A549 (cell line): ENCODE measurements around the gene CDX1. TPM values are rescaled to one million over a fixed set of nuclear protein-coding genes. Genes with fewer than 3 reads are reported as not detected.

Source experiments
- ATAC-seq, 2 experiments: fragments of 200-7000 bp in 1 of 2; fragments of >200 bp in 1 of 2; cut with Nextera tagmentation in 1 of 2; cut with Tn5 transposase in 1 of 2; 3 replicates each; pipeline versions ENCODE4 v1.8.0 to v1.9.1; 2018 to 2020; ENCODE audit warnings: mild to moderate bottlenecking in 1 of 2, moderate library complexity in 1 of 2
- CTCF ChIA-PET: fragments of 300-600 bp; sonication (Branson Sonifier 250); formaldehyde crosslinking; extraction: SDS; loops from one replicate; lab custom pipeline; 2021; ENCODE audit warnings: antibody characterized with exemption, inconsistent platforms; lab: Yijun Ruan, JAX
- POLR2A ChIA-PET: fragments of 350-600 bp; formaldehyde crosslinking; extraction: SDS; loops from one replicate; lab custom pipeline; 2021; ENCODE audit warnings: antibody characterized with exemption, inconsistent platforms; lab: Yijun Ruan, JAX
- DNase-seq, 2 experiments: peaks; one replicate each; pipeline versions ENCODE4 v3.0.0 to v3.0.0-alpha.2; 2011 to 2016; ENCODE audit warnings: low read depth in 1 of 2, low spot score in 1 of 2
- FAIRE-seq: peaks from 2 replicates; lab custom pipeline; 2011; peaks lifted over from hg19 to GRCh38; lab: Jason Lieb, UNC
- H3K27ac ChIP-seq, 2 experiments: fragments of >200 bp; sonication (Bioruptor Twin); formaldehyde crosslinking; 3 replicates each; pipeline ENCODE4 v1.5.1; 2016 to 2017
- H3K4me1 ChIP-seq: fragments of >200 bp; sonication (Bioruptor Twin); formaldehyde crosslinking; 3 replicates; pipeline ENCODE4 v1.6.1; 2016
- H3K4me2 ChIP-seq: fragments of >200 bp; sonication (Bioruptor Twin); formaldehyde crosslinking; 3 replicates; pipeline ENCODE4 v1.6.1; 2016
- H3K4me3 ChIP-seq: fragments of >200 bp; sonication (Bioruptor Twin); formaldehyde crosslinking; 3 replicates; pipeline ENCODE4 v1.5.1; 2016
- H3K9me3 ChIP-seq: fragments of >200 bp; sonication (Bioruptor Twin); formaldehyde crosslinking; 3 replicates; pipeline ENCODE4 v1.6.1; 2016
- BHLHE40 ChIP-seq: IDR thresholded peaks from 2 replicates; pipeline ENCODE4 v1.6.1; 2012; ENCODE audit warnings: low read depth, low read length, inconsistent platforms
- CEBPB ChIP-seq, 2 experiments: fragments of >200 bp in 1 of 2; sonication (Bioruptor Twin) in 1 of 2; formaldehyde crosslinking in 1 of 2; IDR thresholded peaks; 2 replicates each; pipeline ENCODE4 v1.6.1; 2012 to 2016
- EHMT2 ChIP-seq: fragments of 200-600 bp; sonication (generic); IDR thresholded peaks from 2 replicates; pipeline ENCODE4 v1.6.1; 2016; ENCODE audit warnings: antibody characterized with exemption, low read depth, mild to moderate bottlenecking, moderate library complexity
- ESRRA ChIP-seq: fragments of 150-350 bp; IDR thresholded peaks from 2 replicates; pipeline ENCODE4 v1.6.1; 2014; ENCODE audit warnings: mild to moderate bottlenecking, low read length, borderline replicate concordance
- HDAC2 ChIP-seq: fragments of 200-600 bp; sonication (generic); IDR thresholded peaks from 2 replicates; pipeline ENCODE4 v1.6.1; 2016
- HEYL ChIP-seq: fragments of 250-450 bp; sonication (Bioruptor Pico); IDR thresholded peaks from 2 replicates; pipeline ENCODE4 v1.8.0; 2021; ENCODE audit warnings: mild to moderate bottlenecking, moderate library complexity
- HOXA7 ChIP-seq: fragments of 250-450 bp; sonication (Bioruptor Pico); IDR thresholded peaks from 2 replicates; pipeline ENCODE4 v1.5.0; 2020; ENCODE audit warnings: mild to moderate bottlenecking, moderate library complexity
- JUNB ChIP-seq: fragments of >200 bp; sonication (Bioruptor Twin); formaldehyde crosslinking; IDR thresholded peaks from 2 replicates; pipeline ENCODE4 v1.6.1; 2016
- KDM1A ChIP-seq: fragments of 200-600 bp; sonication (generic); IDR thresholded peaks from 2 replicates; pipeline ENCODE4 v1.6.1; 2016; ENCODE audit warnings: low read depth, mild to moderate bottlenecking
- MAZ ChIP-seq: fragments of 150-350 bp; IDR thresholded peaks from 2 replicates; pipeline ENCODE4 v1.6.1; 2014; ENCODE audit warnings: antibody characterized with exemption, low read depth, low read length, borderline replicate concordance
- MYC ChIP-seq: IDR thresholded peaks from 2 replicates; pipeline ENCODE4 v1.6.1; 2012; ENCODE audit warnings: mild to moderate bottlenecking, inconsistent platforms, low read length, improper control_type of control experiment, borderline replicate concordance
- NFE2L2 ChIP-seq: fragments of 150-350 bp; conservative IDR thresholded peaks from 2 replicates; pipeline ENCODE4 v1.6.1; 2014; ENCODE audit warnings: low read length
- NR3C1 ChIP-seq: fragments of >200 bp; sonication (Bioruptor Twin); formaldehyde crosslinking; IDR thresholded peaks from 3 replicates; pipeline ENCODE4 v1.6.1; 2017
- POLR2A ChIP-seq: IDR thresholded peaks from 2 replicates; pipeline ENCODE4 v1.6.1; 2012; ENCODE audit warnings: mild to moderate bottlenecking, low read length
- RNF2 ChIP-seq: fragments of 200-600 bp; sonication (generic); IDR thresholded peaks from 2 replicates; pipeline ENCODE4 v1.6.1; 2016; ENCODE audit warnings: low read depth, mild to moderate bottlenecking, antibody characterized with exemption, moderate library complexity, borderline replicate concordance
- SREBF2 ChIP-seq: fragments of 450-650 bp; IDR thresholded peaks from 2 replicates; pipeline ENCODE4 v1.6.1; 2014; ENCODE audit warnings: mild to moderate bottlenecking, moderate library complexity
- ZC3H11A ChIP-seq: fragments of 450-650 bp; IDR thresholded peaks from 2 replicates; pipeline ENCODE4 v1.6.1; 2014; ENCODE audit warnings: antibody characterized with exemption, mild to moderate bottlenecking
- WGBS: methylation state at CpG from one replicate; pipeline ENCODE4 v1.1.6; 2017; ENCODE audit errors: missing lambda C conversion rate; 5-methylcytosine and 5-hydroxymethylcytosine counted together
- polyA plus RNA-seq, 4 experiments: library from polyadenylated mRNA; depleted of rRNA in 3 of 4; stranded (reverse); fragments of >200 nt; fragmentation: RNase III in 1 of 4; extraction: RNeasy Plus Mini Kit Qiagen cat#74134 plus additional on column Dnase treatment in 1 of 4; gene quantifications; 2 replicates in 3 of 4; 3 replicates in 1 of 4; pipeline ENCODE4 v1.2.3, GENCODE V29; 2011 to 2017
- TF ChIP-seq, protein P1 (sequence below): IDR thresholded peaks from 2 replicates; pipeline ENCODE4 v1.6.1; 2012; ENCODE audit warnings: low read depth, borderline replicate concordance
- TF ChIP-seq, protein P2 (sequence below): fragments of >200 bp; sonication (Bioruptor Twin); formaldehyde crosslinking; IDR thresholded peaks from 2 replicates; pipeline ENCODE4 v1.6.1; 2016
- TF ChIP-seq, protein P3 (sequence below): IDR thresholded peaks from 2 replicates; pipeline ENCODE4 v1.6.1; 2012
- TF ChIP-seq, protein P4 (sequence below): fragments of 150-350 bp; IDR thresholded peaks from 2 replicates; pipeline ENCODE4 v1.6.1; 2014; ENCODE audit warnings: low read depth, mild to moderate bottlenecking, low read length

CDX1 gene
- polyA plus RNA-seq, 2 of the 4 experiments (the other 2 are of a cell fraction) = not detected

DNA sequence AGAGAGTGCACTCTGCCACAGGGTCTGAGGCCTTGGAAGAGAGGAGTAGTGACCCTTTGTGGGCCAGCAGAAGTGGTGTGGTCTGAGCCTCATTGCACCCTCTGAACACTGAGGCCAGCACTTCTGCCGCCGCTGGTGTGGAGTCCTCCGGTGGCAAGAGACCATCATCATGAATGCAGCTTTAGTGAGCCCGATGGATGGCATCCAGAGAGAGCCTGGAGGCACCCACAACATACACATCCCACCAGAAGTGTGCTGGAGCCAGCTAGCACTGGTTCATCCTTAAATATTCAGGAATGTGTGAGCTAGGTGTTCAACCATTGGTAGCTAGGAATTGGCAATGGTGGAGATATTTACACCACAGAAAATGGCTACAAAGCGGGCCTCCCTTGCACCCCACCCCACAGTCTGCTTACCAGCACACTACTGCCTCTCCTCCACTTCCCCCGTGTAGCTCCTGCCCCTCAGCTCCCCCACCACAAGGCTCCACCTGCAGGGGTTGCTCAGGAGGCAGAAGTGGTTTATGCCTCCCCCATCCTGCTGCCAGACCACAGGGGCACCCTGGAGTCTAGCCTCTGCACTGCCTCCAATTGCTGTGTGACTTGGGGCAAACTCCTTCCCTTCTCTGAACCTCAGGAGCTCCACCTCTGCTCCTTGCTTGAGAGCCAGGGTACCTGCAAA lies 39.7 kb downstream of the CDX1 start:
- ChIA-PET CTCF (interaction anchor here (0.5 to 6.7 kb wide), 9 partner anchors 11 to 1032 kb away, joined by 3 to 57 read pairs (median 4); no protein-coding TSS in a partner anchor), POLR2A (no interaction called here)
- no peak overlapping the region for H3K4me3 ChIP-seq
- no peak overlapping the region for H3K27ac ChIP-seq
- no peak for ATAC-seq
- FAIRE-seq = no peak
- no peaks in the 10 kb centered on the region for H3K9me3 ChIP-seq
- H3K4me1 ChIP-seq = peaks cover 7% of the 10 kb centered on the region; the same call in 1 of the 3 replicates
- no peak overlapping the region for H3K4me2 ChIP-seq
- 77% methylated on average over 6 of the region's 6 CpGs for WGBS
- no peak for DNase-seq
- TF ChIP-seq CEBPB (IDR thresholded peaks at IDR 0.05) (no peak), HOXA7 (no peak)

DNA sequence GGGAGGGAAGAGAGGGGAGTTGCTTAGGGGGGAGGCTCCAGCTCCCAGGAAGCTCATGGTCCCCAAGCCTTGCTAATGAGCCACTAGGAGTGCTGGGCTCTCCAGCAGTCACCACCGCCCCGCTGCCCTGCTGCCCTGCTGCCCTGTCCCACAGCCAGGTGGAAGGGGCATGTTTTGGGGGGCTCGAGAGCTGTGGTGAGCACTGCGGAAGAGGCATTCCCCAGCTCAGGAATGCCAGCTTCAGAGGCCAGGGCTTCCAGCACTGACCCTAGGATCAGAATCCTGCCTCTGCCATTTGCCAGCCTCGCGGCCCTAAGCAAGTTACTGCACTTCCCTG lies 40.2 kb downstream of the CDX1 start:
- Histone ChIP-seq H3K4me1 (peaks cover 7% of the 10 kb centered on the region; the same call in 1 of the 3 replicates), H3K4me2 (no peak overlapping the region), H3K27ac (no peak overlapping the region), H3K9me3 (no peaks in the 10 kb centered on the region), H3K4me3 (no peak overlapping the region)
- ATAC-seq (no peak), FAIRE-seq (no peak), DNase-seq (no peak)
- POLR2A ChIA-PET = no interaction called here
- TF ChIP-seq, protein P1, sequence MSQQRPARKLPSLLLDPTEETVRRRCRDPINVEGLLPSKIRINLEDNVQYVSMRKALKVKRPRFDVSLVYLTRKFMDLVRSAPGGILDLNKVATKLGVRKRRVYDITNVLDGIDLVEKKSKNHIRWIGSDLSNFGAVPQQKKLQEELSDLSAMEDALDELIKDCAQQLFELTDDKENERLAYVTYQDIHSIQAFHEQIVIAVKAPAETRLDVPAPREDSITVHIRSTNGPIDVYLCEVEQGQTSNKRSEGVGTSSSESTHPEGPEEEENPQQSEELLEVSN = no peak
- TF ChIP-seq ZC3H11A (no peak), NR3C1 (no peak), ESRRA (no peak), HDAC2 (no peak), JUNB (no peak), MYC (no peak), BHLHE40 (no peak), SREBF2 (no peak), NFE2L2 (no peak), HEYL (CRISPR knock-in tag) (no peak), POLR2A (no peak), RNF2 (no peak), KDM1A (no peak), EHMT2 (no peak), MAZ (no peak)
- TF ChIP-seq, protein P2, sequence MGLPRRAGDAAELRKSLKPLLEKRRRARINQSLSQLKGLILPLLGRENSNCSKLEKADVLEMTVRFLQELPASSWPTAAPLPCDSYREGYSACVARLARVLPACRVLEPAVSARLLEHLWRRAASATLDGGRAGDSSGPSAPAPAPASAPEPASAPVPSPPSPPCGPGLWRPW = no peak
- TF ChIP-seq, protein P3, sequence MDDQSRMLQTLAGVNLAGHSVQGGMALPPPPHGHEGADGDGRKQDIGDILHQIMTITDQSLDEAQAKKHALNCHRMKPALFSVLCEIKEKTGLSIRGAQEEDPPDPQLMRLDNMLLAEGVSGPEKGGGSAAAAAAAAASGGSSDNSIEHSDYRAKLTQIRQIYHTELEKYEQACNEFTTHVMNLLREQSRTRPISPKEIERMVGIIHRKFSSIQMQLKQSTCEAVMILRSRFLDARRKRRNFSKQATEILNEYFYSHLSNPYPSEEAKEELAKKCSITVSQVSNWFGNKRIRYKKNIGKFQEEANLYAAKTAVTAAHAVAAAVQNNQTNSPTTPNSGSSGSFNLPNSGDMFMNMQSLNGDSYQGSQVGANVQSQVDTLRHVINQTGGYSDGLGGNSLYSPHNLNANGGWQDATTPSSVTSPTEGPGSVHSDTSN = no peak
- TF ChIP-seq, protein P4, sequence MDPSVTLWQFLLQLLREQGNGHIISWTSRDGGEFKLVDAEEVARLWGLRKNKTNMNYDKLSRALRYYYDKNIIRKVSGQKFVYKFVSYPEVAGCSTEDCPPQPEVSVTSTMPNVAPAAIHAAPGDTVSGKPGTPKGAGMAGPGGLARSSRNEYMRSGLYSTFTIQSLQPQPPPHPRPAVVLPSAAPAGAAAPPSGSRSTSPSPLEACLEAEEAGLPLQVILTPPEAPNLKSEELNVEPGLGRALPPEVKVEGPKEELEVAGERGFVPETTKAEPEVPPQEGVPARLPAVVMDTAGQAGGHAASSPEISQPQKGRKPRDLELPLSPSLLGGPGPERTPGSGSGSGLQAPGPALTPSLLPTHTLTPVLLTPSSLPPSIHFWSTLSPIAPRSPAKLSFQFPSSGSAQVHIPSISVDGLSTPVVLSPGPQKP = no peak
- CTCF ChIA-PET = interaction anchor here (0.5 to 6.7 kb wide), 7 partner anchors 11 to 1032 kb away, joined by 3 to 57 read pairs (median 4); no protein-coding TSS in a partner anchor
- WGBS = 80% methylated on average over 5 of the region's 6 CpGs
